B cell (primary cell): ENCODE data around the gene AP3D1. TPM values are rescaled to one million over a fixed set of nuclear protein-coding genes. Genes with fewer than 3 reads are reported as not detected.

Experiments
- ATAC-seq: fragments of 200-7000 bp; cut with Tn5 transposase; one replicate; pipeline ENCODE4 v1.10.0; 2021; ENCODE audit warnings: low read depth, mild to moderate bottlenecking, moderate number of reproducible peaks, moderate library complexity
- CTCF ChIA-PET: fragments of 350-600 bp; sonication (Branson Sonifier 250); formaldehyde crosslinking; loops from one replicate; lab custom pipeline; 2021; ENCODE audit warnings: antibody characterized with exemption, inconsistent platforms; lab: Charles Lee
- POLR2A ChIA-PET: fragments of 350-600 bp; sonication (Branson Sonifier 250); formaldehyde crosslinking; loops from one replicate; lab custom pipeline; 2021; ENCODE audit warnings: antibody characterized with exemption; lab: Charles Lee
- DNase-seq: peaks from one replicate; pipeline ENCODE4 v3.0.0; 2013
- H2AFZ ChIP-seq: 2 replicates; pipeline ENCODE4 v1.6.1; 2012; ENCODE audit warnings: mild to moderate bottlenecking, low read depth, low read length; ENCODE audit not compliant: insufficient read depth, poor library complexity, severe bottlenecking
- H3K27ac ChIP-seq, 2 donors: 1 replicate in 1 of 2; 2 replicates in 1 of 2; pipeline ENCODE4 v1.5.1; 2012 to 2013; ENCODE audit warnings: low read length in 2 of 2, mild to moderate bottlenecking in 2 of 2, moderate library complexity in 1 of 2
- H3K27me3 ChIP-seq, 4 experiments: fragments of 200-600 bp in 1 of 4; sonication (generic) in 1 of 4; replicated peaks in 1 of 4; 1 replicate in 2 of 4; 2 replicates in 2 of 4; pipeline versions ENCODE4 v1.6.1 to v1.7.0; 2013 to 2016; ENCODE audit warnings: low read length in 3 of 4, mild to moderate bottlenecking in 2 of 4, mixed read lengths in 1 of 4, moderate library complexity in 1 of 4; ENCODE audit not compliant: insufficient read depth in 4 of 4, control insufficient read depth in 3 of 4; ENCODE audit errors: control extremely low read depth in 1 of 4
- H3K36me3 ChIP-seq, 2 experiments: replicated peaks in 1 of 2; 1 replicate in 1 of 2; 2 replicates in 1 of 2; pipeline versions ENCODE4 v1.6.1 to v1.7.1; 2013; ENCODE audit warnings: low read length in 1 of 2; ENCODE audit not compliant: insufficient read depth in 2 of 2, control insufficient read depth in 1 of 2; ENCODE audit errors: control extremely low read depth in 1 of 2, extremely low read depth in 1 of 2
- H3K4me1 ChIP-seq, 2 donors: fragments of 200-600 bp in 1 of 2; sonication (generic) in 1 of 2; 1 replicate in 1 of 2; 2 replicates in 1 of 2; pipeline versions ENCODE4 v1.5.1 to v1.6.1; 2013 to 2017; ENCODE audit warnings: low read length in 2 of 2; ENCODE audit not compliant: control insufficient read depth in 2 of 2, insufficient read depth in 2 of 2
- H3K4me2 ChIP-seq: replicated peaks from 2 replicates; pipeline ENCODE3; 2012; ENCODE audit warnings: mild to moderate bottlenecking, low read depth, low read length; ENCODE audit not compliant: poor library complexity, severe bottlenecking
- H3K4me3 ChIP-seq, 5 experiments: fragments of 200-600 bp in 1 of 5; sonication (generic) in 1 of 5; 1 replicate in 3 of 5; 2 replicates in 2 of 5; pipeline versions ENCODE4 v1.5.1 to v1.7.0; 2011 to 2016; ENCODE audit warnings: low read length in 4 of 5, mild to moderate bottlenecking in 4 of 5, low read depth in 2 of 5, control low read depth in 1 of 5, moderate library complexity in 1 of 5; ENCODE audit not compliant: insufficient read depth in 1 of 5; ENCODE audit errors: control extremely low read depth in 1 of 5, extremely low read depth in 1 of 5
- H3K79me2 ChIP-seq: fragments of 200-600 bp; sonication (generic); one replicate; pipeline ENCODE4 v1.6.0; 2016; ENCODE audit warnings: low read length; ENCODE audit not compliant: control insufficient read depth, insufficient read depth
- H3K9ac ChIP-seq: fragments of 200-600 bp; sonication (generic); 2 replicates; pipeline ENCODE4 v1.6.1; 2017; ENCODE audit warnings: mild to moderate bottlenecking, low read length, moderate library complexity
- H3K9me3 ChIP-seq, 3 donors: one replicate each; pipeline versions ENCODE4 v1.6.1 to v1.7.1; 2013; ENCODE audit warnings: low read length in 2 of 3; ENCODE audit not compliant: control insufficient read depth in 2 of 3, insufficient read depth in 1 of 3; ENCODE audit errors: control extremely low read depth in 1 of 3
- H4K20me1 ChIP-seq: 2 replicates; pipeline ENCODE4 v1.6.0; 2012; ENCODE audit warnings: mild to moderate bottlenecking, low read length; ENCODE audit not compliant: insufficient read depth, control insufficient read depth, poor library complexity, severe bottlenecking
- H3K27ac Mint-ChIP-seq: one replicate; pipeline ENCODE4 v1.8.0; 2021; ENCODE audit warnings: mixed read lengths
- H3K27me3 Mint-ChIP-seq: one replicate; pipeline ENCODE4 v1.8.0; 2021; ENCODE audit warnings: mixed read lengths
- H3K4me1 Mint-ChIP-seq: one replicate; pipeline ENCODE4 v1.8.0; 2021; ENCODE audit warnings: mixed read lengths
- H3K4me3 Mint-ChIP-seq: one replicate; pipeline ENCODE4 v1.8.0; 2021; ENCODE audit warnings: mixed read lengths
- H3K9me3 Mint-ChIP-seq: one replicate; pipeline ENCODE4 v1.8.0; 2022; ENCODE audit warnings: mixed read lengths; ENCODE audit not compliant: insufficient read depth
- EZH2 ChIP-seq: IDR thresholded peaks from 2 replicates; pipeline ENCODE4 v1.6.1; 2012; ENCODE audit warnings: borderline replicate concordance, low read depth, mild to moderate bottlenecking, moderate library complexity, low read length; ENCODE audit not compliant: insufficient read depth, poor library complexity, severe bottlenecking
- WGBS: methylation state at CpG from one replicate; pipeline ENCODE4 v1.1.5; 2013; ENCODE audit warnings: missing lambda C conversion rate; ENCODE audit not compliant: insufficient coverage; 5-methylcytosine and 5-hydroxymethylcytosine counted together
- intact Hi-C: fragments of 100-400 bp; cut with micrococcal nuclease; formaldehyde crosslinking; loops from one replicate; pipeline ENCODE4 v1.10.0; 2022
- polyA plus RNA-seq: library from polyadenylated mRNA; depleted of rRNA; stranded (reverse); fragments of >200 nt; gene quantifications from 2 replicates; pipeline ENCODE4 v1.2.3, GENCODE V29; 2012
- total RNA-seq, 2 donors: library from RNA; stranded (reverse); fragments of 120-200 nt in 1 of 2; gene quantifications; 1 replicate in 1 of 2; 2 replicates in 1 of 2; pipeline versions ENCODE4 v1.2.3 to v1.2.4, GENCODE V29; 2013 to 2022
- TF ChIP-seq, protein P1 (sequence below): fragments of 200-600 bp; IDR thresholded peaks from one replicate; pipeline ENCODE4 v1.8.0; 2022; ENCODE audit warnings: antibody characterized with exemption, mild to moderate bottlenecking

Gene AP3D1
- total and polyA plus RNA-seq, 2 donors (not counting 1 experiment from before 2014, with no cell fraction given) = 96.4 to 114 TPM

DNA sequence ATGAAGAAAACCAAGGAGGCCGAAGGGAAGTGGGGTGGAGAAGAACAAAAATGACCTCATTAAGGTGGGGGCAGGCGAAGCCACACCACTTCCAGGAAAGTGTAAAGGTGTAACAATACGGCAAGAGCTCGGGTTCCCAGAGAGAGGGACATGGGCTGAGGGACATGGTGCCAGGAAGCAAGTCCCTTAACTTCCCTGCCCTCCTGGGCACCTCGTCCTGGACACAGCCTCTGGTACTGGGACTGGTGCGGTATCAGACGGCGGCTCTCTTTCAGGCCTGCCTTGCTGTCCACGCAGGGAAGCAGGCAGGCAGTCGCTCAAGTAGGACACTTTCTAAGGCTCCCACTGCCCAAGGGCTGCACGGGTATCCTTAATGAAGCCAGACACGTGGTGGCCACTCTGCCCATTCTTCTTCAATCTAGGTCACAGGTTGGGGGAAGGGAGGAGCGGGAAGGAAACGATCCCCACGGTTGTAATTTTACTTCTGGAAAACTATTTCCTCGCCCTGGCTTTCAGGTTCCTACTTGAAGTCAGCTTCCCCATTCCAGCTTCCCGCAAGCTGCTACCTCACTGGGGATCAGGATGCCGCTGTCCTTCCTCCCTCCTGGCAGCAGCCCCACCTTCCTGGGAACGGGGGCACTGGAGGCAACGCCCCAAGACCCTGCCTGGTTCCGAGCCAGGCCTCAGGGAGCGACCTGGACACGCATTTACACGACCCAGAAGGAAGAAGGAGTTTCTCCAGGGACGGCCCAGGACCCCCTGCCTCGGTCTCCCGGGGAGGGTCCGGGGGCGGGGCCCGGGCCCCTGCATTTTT lies 1.2 kb downstream of the AP3D1 start:
- intact Hi-C loops = loop anchor here (5.0 to 10.0 kb wide), 3 partner anchors 165 to 325 kb away; partner anchors contain the start of gene GADD45B
- peaks cover 18 to 29% of the 10 kb centered on the region in 2 donors for H3K4me1 ChIP-seq

More for the DNA sequence above, 1.2 kb downstream of the AP3D1 start:
- ATAC-seq (no peak), DNase-seq (no peak)
- H3K9me3 ChIP-seq = no peaks in the 10 kb centered on the region
- H3K4me3 ChIP-seq = peak overlapping the region; percentile 64 to 95 (median 82)
- peaks cover 43% of the 10 kb centered on the region for H4K20me1 ChIP-seq
- TF ChIP-seq EZH2 = no peak
- TF ChIP-seq, protein P1, sequence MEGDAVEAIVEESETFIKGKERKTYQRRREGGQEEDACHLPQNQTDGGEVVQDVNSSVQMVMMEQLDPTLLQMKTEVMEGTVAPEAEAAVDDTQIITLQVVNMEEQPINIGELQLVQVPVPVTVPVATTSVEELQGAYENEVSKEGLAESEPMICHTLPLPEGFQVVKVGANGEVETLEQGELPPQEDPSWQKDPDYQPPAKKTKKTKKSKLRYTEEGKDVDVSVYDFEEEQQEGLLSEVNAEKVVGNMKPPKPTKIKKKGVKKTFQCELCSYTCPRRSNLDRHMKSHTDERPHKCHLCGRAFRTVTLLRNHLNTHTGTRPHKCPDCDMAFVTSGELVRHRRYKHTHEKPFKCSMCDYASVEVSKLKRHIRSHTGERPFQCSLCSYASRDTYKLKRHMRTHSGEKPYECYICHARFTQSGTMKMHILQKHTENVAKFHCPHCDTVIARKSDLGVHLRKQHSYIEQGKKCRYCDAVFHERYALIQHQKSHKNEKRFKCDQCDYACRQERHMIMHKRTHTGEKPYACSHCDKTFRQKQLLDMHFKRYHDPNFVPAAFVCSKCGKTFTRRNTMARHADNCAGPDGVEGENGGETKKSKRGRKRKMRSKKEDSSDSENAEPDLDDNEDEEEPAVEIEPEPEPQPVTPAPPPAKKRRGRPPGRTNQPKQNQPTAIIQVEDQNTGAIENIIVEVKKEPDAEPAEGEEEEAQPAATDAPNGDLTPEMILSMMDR = no peak
- peaks cover 37% of the 10 kb centered on the region for H3K4me1 Mint-ChIP-seq
- H3K9ac ChIP-seq = peak overlapping the region; percentile 96
- ChIA-PET CTCF (interaction anchor here (1.2 to 2.4 kb wide), 3 partner anchors 19 to 130 kb away, joined by 3 to 9 read pairs (median 3); partner anchors contain the start of gene PLEKHJ1), POLR2A (interaction anchor here (0.6 kb wide), 1 partner anchor 43 kb away, joined by 3 read pairs; no protein-coding TSS in a partner anchor)
- peak overlapping the region; percentile 56 for H3K27ac Mint-ChIP-seq
- no peaks in the 10 kb centered on the region for H3K27me3 ChIP-seq
- peak overlapping the region in 1 of 2 donors; percentile 90 for H3K27ac ChIP-seq
- H3K4me2 ChIP-seq = peak overlapping the region; percentile 98
- no peaks in the 10 kb centered on the region for H3K9me3 Mint-ChIP-seq
- H3K79me2 ChIP-seq = peaks cover 62% of the 10 kb centered on the region
- no peaks in the 10 kb centered on the region for H3K27me3 Mint-ChIP-seq
- H3K36me3 ChIP-seq = peaks cover 0 to 3% of the 10 kb centered on the region in 2 experiments
- 30% methylated on average over 26 of the region's 30 CpGs for WGBS
- H3K4me3 Mint-ChIP-seq = peak overlapping the region; percentile 76
- peak overlapping the region; percentile 80 for H2AFZ ChIP-seq
